HT-29 (cell line): ENCODE data around the gene LOXHD1. TPM values are rescaled to one million over a fixed set of nuclear protein-coding genes. Genes with fewer than 3 reads are reported as not detected.

ENCODE experiments used
- DNase-seq: peaks from one replicate; pipeline ENCODE4 v3.0.0-alpha.2; 2015; ENCODE audit warnings: low spot score
- total RNA-seq: library from RNA; depleted of rRNA; stranded (reverse); fragments of >200 nt; shearing (Covaris generic); gene quantifications from 2 replicates; pipeline ENCODE4 v1.2.3, GENCODE V29; 2014

LOXHD1 gene
- total RNA-seq, 1 experiment from 2014 or later, result not detected

DNA sequence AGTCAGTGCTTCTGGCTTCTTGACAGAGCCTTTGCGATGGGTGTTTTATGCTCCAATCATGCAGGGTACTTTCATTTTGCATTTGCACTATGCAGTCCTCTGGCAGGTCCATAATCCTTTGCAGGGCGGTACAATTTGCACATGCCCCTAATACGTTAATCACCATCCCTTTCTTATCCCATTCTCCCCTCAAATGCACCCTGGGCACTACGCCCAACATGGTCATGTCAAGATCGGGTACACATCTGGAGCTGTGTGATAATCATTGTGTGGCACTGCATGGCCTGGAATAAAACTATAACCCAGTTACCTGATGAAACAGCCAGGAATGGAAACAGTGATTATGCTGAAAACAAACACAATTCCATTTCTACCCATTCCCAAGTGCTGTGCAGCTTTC lies 27.7 kb downstream of the LOXHD1 start:
- no peak for DNase-seq

DNA sequence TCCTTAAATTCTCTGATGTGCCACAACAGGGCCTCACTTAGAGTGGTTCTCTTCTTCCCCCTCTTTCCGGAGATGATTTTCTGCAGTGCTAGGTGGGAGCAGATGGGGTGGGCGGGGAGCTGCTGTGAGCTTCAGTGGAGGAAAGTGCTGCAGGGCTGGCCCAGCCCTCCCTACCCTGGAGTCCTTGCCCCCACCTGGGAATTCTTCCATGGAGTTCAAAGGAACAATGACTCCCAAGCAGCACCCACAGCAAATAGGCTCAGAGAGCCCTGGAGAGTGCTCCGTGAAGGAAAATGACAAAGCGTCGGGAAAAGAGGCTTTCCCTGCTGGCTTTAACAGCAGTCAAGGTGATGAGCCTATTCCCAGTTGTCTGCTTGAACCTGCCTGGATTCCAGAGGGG lies 28.8 kb downstream of the LOXHD1 start:
- DNase-seq, result no peak

DNA sequence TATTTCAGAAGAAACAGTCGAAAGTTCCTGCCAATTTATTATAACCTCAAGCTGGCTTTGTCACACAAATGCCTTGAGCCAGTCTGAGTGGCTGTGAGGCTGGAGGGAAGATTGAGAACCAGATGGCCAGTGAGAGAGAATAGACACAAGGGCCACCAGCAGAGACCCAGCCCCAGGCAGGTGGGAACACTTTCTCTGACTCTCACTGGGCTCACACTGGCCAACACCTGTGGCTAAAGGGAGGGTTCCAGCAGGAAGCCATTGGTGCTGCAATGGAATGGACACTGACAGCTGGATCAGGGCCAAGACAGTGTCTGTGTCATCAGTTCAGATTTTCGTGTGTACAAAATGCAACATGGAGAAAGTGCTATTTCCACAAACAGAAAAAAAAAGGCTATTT lies 29.9 kb downstream of the LOXHD1 start:
- no peak for DNase-seq

GRCh38 chr18:46625069-46625468 lies 32.0 kb downstream of the LOXHD1 start:
- DNase-seq, result no peak

- no peak for DNase-seq
Measured at GRCh38 chr18:46624127-46624526, 32.9 kb downstream of the LOXHD1 start.

DNA sequence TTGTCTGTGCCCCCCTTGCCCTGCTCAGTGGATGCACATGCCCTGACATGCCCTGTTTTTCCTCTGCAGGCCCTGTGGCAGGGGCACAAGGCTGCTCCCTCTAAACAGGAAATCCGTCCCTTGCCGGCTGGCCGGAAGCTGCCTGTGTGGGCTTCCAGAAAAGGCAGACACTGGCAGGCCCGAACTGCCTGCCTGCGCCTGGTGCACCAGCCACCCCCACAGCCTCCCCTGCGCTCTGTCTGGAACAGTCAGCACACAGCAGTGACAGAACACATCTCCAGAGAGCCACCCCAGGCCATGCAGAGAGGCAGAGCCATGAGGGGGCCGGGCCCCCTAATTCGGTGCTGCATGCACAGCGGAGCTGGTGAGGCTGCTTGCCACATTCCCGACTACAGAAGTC lies 33.5 kb downstream of the LOXHD1 start:
- DNase-seq, result no peak

GRCh38 chr18:46622999-46623398 lies 34.0 kb downstream of the LOXHD1 start:
- DNase-seq, result no peak

GRCh38 chr18:46622451-46622850 lies 34.6 kb downstream of the LOXHD1 start:
- DNase-seq, result no peak

DNA sequence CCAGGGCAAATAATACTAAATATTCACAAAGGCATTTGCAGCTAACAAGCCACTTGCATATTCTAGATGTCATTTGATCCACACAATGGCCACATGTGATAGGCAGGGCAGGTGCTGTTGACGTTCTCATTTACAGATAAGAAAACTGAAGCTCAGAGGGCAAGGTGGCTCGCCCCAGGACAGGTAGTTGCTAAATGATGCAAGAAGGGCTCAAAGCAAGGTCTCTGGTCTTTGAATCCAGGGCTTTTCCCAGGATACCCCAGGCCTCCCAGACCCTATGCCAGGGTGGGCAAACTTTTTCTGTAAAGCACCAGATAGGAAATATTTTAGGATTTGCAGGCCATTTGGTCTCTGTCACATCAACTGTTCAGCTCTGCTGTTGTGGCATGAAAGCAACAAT lies 35.1 kb downstream of the LOXHD1 start:
- DNase-seq, result no peak

GRCh38 chr18:46621111-46621766 lies 35.8 kb downstream of the LOXHD1 start:
- no peak for DNase-seq

DNA sequence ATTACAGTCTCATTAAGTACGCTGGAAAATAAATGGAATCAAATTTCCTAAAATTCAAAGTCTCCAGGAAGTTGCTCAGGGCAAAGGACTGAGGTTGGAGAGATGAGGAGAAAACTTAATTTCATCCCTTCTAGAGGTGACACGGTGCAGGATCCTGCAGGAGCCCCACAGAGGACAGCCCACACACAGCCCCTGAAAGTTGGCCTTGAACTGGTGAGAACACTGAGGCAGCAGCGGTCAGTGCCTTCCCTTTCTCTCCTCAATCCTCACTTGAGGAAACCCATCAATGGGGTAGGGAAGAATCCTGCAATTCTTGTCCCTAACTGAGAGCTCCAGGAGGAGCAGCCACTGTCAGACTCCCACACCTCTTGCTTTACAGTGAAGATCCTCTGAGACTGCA lies 37.5 kb downstream of the LOXHD1 start:
- DNase-seq, result no peak

DNA sequence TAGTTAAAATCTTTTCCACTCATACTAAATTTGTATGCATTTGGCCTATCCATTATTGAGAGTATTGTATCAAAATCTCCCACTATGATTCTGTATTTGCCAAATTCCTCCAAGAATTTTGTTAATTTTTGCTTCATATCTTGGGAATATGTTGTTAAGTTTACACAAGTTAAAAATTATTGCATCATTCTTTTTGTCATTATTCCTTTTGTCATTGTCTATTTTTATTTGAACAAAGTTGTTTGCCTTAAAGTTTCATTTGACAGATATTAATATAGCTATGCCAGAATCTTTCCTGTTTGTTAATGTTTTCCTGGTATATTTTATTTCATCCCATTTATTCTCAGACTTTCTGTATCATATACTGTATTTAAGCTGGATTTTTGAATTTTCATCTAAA lies 41.3 kb downstream of the LOXHD1 start:
- DNase-seq, result no peak

- DNase-seq, result no peak
Measured at GRCh38 chr18:46609048-46609447, 48.0 kb downstream of the LOXHD1 start.

DNA sequence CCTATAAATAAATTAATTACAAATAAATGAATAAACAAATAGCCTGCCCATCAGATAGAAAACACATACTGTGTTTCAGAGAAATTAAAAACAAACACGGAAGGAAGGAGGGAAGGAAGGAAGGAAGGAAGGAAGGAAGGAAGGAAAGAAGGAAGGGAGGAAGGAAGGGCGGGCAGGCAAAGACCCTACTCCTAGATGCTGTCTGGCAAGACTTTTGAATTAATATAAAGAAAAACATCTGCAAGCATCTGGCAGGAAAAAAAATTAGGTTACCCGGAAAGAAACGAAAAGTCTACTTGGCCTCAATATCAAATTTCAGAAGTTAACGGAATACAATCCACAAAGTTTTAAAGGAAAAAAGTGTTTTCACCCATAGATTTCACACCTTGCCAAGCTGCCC lies 49.1 kb downstream of the LOXHD1 start:
- no peak for DNase-seq

GRCh38 chr18:46601141-46601805 lies 55.7 kb downstream of the LOXHD1 start:
- DNase-seq, result no peak

GRCh38 chr18:46596119-46596518 lies 60.9 kb downstream of the LOXHD1 start:
- DNase-seq, result no peak

DNA sequence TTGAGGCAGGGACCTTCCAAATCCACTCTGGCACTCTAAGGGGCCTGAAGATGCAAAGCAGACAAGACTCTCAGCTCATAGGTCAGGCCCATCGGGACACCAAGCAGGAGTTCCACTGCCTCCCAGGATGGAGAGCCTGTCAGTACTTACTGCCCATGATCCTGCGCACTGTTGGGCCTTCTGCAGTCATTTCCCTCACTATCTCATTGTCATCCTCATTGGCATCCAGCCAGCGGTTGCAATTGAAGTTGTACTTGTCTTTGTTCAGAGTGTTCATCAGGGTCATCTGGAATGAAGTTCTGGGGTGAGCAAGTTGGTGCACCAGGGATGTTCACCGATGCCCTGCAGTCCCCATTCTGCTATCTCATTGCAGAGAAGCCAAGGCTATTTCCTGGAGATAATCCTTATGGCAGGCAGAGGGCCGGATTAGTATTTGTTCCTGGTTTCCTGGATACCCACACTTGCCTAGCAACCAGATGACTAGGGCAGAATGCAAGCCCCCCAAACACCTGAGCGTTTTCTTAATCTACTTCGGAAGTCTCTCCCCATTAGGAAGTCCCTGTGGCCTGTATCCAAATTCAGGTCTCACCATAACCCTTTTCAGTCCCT lies 65.1 kb downstream of the LOXHD1 start:
- no peak for DNase-seq

- DNase-seq, result no peak
Measured at GRCh38 chr18:46590103-46590502, 66.9 kb downstream of the LOXHD1 start.

DNA sequence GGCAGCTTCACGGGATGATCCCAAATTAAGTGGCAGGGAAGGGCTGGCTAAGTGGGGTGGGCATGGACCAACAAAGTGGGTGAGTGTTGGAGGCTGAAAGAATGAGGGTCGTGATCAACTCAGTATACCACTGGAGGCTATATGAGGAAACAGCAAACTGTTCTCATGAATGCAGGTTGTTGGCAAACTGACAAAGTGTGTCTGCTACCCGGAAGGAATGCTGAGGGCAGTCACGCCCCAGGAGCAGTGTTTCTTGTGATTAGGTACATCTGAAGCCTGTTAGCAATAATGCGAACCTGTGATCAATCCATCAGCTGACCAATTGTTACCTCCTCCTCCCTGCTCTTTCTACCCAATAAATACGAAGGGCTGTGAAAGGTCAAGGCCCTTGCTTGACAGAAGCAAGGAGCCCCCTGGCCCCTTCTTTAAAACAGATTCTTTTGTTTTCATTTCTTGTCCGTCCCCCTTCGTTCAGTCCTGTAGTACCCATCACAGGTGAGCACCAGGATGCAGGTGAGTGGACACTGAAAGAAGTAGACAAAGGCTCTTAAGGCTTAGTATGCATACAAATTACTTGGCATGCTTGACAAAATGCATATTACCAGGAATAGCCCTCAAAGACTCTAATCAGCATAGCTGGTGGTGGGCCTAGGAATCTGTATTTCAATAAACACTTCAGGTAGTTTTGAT lies 67.9 kb downstream of the LOXHD1 start:
- no peak for DNase-seq

GRCh38 chr18:46587600-46587999 lies 69.4 kb downstream of the LOXHD1 start:
- no peak for DNase-seq

DNA sequence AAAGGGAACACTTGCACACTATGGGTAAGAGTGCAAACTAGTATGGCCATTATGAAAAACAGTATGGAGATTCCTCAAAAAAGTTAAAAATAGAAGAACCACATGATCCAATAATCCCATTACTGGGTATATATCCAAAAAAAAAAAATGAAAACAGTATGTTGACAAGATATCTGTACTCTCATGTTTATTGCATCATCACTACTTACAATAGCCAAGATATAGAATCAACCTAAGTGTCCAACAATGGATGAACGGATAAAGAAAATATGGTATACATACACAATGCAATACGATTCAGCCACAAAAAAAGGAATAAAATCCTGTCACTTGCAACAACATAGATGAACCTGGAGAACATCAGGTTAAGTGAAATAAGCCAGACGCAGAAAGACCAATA lies 73.3 kb downstream of the LOXHD1 start:
- no peak for DNase-seq

DNA sequence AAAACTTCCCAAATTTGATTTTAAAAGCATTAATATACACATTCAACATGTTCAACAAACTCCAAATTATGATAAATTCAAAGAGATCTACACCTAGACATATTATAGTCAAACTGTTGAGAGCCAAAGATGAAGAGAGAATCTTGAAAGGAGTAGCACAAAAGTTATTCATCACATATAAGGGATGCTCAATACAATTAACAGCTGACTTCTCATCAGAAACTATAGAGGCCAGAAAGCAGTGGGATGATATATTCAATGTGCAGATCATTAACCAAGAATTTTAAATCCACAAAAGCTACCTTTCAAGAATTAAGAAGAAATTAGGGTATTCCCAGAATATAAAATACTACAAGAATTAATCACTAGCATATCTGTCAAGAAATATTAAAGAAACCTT lies 75.4 kb downstream of the LOXHD1 start:
- DNase-seq, result no peak

DNA sequence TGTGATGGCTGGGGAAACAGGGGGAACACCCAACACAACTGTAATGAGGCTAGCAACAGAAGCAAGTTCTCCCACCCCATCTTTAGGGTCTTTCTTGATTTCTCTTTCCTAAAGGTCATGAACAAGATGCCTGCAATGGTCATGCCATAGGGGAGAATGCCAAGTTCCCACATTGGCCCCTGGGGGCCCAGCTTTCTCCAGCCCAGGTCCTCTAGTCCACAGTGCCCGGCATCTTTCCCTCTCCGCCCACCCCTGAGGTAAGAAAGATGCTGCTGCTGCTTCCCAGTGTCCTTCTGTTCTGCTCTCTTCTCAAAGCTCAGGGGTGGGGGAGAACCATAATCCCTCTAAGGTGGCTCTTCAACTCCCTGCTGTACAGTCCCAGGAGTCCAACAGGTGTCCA lies 78.0 kb downstream of the LOXHD1 start:
- DNase-seq, result no peak
